ENCODE measurements around the gene GCA.

Gene GCA

DNA sequence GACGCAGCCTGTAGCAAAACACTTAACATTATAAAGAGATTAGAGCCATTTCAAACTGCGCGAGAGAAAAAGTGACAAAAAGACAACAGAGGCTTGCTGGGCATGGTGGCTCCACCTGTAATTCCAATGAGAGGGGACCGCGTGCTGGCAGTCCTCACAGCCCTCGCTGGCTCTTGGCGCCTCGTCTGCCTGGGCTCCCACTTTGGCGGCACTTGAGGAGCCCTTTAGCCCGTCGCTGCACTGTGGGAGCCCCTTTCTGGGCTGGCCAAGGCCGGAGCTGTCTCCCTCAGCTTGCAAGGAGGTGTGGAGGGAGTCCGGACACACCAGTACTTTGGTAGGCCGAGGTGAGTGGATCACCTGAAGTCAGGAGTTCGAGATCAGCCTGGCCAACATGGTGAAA, 16.1 kb upstream of the GCA start:
- DNase-seq (ENCODE audit: low read depth, low spot score): no peak

DNA sequence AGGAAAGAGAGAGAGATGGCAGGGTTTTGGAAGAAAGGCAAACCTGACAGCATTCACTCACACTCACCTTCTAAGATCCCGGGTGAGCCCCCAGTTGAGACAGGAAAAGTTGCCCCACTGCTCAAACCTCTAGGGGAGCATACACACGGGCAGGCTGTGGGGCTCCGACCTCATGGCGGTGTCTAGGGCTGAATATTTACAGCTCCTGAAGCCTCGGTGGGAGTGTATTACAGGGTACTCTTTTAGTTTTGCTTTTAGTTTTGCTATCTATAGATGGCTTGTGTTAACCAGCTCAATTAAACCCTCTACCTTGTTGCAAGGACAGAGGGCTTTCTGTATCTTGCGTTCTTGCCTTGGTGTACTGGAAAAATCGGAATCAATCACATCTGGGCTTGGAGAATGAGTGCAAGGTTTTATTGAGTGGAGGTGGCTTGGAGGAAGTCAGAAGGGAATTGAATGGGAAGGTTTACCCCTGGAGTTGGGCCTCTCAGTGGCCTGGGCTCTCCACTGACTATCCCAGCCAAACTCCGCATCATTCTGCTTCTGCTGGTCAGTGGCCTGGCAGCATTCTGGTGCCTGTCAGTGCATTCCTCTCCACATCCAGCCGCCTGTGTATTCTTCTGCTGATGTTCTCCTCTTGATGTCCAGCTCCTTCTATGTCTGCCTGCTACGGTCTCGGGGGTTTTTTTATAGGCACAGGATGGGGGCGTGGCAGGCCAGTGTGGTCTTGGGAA, 15.3 kb upstream of the GCA start:
- DNase-seq (ENCODE audit: low read depth, low spot score): no peak

DNA sequence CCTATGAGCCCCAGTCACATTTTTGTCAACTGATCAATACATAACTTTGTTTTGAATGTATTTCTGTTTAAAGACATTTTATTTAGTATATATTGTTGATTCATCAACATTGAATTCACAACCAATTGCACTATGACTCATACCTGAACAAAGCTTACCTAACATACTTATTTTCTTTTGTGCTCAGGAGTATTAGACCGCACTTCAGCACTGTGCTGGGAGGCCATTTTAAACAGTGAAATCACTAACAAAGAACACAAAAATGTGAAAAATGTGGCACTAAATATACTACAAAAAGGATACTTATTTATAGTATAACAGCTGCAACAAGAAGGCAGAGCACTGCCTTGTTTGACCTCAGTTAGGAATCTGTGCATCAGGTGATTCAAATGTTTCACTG, 13.1 kb upstream of the GCA start:
- no peak for DNase-seq (ENCODE audit: low read depth, low spot score)

- no peak for DNase-seq (ENCODE audit: low read depth, low spot score)
Observed at GRCh38 chr2:162333968-162334367, 10.0 kb upstream of the GCA start.

- DNase-seq (ENCODE audit: low read depth, low spot score): no peak
Observed at GRCh38 chr2:162337868-162338267, 6.1 kb upstream of the GCA start.

- DNase-seq (ENCODE audit: low read depth, low spot score): no peak
Observed at GRCh38 chr2:162340822-162341221, 3.1 kb upstream of the GCA start.

- no peak for DNase-seq (ENCODE audit: low read depth, low spot score)
Observed at GRCh38 chr2:162342321-162342720, 1.6 kb upstream of the GCA start.

GRCh38 chr2:162342841-162343240, 1.1 kb upstream of the GCA start:
- no peak for DNase-seq (ENCODE audit: low read depth, low spot score)

GRCh38 chr2:162343492-162343823, 474 bp upstream of the GCA start:
- no peak for DNase-seq (ENCODE audit: low read depth, low spot score)

- DNase-seq (ENCODE audit: low read depth, low spot score): no peak
Observed at GRCh38 chr2:162344617-162344950, 652 bp downstream of the GCA start.

- no peak for DNase-seq (ENCODE audit: low read depth, low spot score)
Observed at GRCh38 chr2:162365392-162365791, 21.5 kb downstream of the GCA start.

GRCh38 chr2:162368494-162368893, 24.6 kb downstream of the GCA start:
- DNase-seq (ENCODE audit: low read depth, low spot score): no peak

GRCh38 chr2:162369551-162369950, 25.6 kb downstream of the GCA start:
- no peak for DNase-seq (ENCODE audit: low read depth, low spot score)

- DNase-seq (ENCODE audit: low read depth, low spot score): no peak
Observed at GRCh38 chr2:162370931-162371330, 27.0 kb downstream of the GCA start.

- no peak for DNase-seq (ENCODE audit: low read depth, low spot score)
Observed at GRCh38 chr2:162372818-162373217, 28.9 kb downstream of the GCA start.

DNA sequence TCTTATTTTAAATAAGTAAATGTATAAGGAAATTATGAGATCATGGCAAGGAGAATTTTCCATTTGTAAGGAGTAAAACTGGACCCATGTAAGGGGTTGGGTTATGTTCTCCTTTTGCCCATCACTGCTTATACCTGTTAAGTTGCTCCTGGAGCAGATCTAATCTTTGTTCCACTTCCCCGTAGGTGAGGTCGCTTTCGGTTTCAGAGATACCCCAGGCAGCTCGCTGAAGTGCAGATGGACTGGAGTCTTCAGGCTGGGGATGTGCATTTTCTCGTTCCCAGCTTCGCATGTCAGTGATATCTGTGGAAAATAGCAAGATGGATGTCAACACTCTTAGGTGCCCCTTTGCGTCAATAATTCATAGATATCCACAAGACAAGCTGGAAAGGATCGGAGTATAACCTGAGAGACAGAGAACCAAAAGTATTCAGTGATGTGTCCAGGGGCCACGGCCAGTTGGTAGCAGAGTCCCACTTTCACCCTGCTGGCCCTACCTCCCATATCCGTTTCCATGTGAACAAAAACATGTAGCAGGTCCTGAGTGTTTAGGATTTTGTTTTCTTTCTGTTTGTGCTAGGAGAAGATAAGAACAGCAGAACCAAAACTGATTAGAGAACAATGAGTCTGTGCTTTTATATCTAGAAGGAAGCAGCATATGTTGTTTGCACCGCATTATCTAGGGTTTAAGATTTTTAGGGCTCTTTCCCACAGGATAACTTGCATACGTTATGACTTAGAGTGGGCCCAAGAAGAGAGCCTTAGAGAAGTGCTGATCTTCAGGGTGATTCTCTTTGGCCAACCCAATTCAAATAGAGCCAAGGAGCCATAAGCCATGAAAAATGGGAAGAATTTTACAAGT, 36.0 kb downstream of the GCA start:
- DNase-seq (ENCODE audit: low read depth, low spot score): no peak

GRCh38 chr2:162381851-162382250, 37.9 kb downstream of the GCA start:
- no peak for DNase-seq (ENCODE audit: low read depth, low spot score)

DNA sequence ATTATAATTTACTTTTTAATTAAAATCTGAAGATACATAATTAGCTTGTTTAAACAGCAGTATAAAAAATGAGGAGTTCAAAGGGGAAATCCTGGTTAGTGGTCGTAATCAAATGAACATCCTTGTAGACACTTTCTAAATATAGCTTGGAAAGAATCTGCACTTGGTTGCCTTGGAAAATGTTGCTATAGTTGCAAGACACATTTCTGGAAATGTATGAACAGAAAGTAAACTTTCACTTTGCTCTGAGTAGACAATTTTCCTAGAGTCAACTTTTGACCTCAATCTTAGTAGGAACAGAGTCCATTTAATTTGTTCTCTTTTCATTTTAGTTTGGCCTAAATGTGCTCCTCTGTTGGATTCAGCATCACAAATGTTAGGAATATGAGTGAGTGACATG, 38.3 kb downstream of the GCA start:
- no peak for DNase-seq (ENCODE audit: low read depth, low spot score)

GRCh38 chr2:162385536-162385935, 41.6 kb downstream of the GCA start:
- DNase-seq (ENCODE audit: low read depth, low spot score): no peak

DNA sequence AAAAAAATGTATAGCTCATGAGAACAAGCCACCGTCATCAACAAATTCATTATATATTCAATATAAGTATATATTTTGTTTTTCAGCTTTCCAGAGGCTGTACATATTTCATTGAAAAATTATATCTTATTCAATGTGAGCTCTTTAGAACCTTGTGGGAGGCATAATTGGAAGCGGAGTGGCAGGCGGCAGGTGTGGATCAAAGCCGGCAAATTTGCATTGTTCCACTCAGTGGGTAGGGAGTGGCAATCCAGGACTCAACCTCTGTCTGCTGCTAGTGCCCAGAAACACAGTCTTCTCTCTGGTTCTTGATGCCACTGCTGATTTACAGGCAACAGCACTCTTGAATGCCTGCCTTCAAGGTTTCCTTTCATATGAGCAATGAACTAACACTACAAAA, 46.9 kb downstream of the GCA start:
- DNase-seq (ENCODE audit: low read depth, low spot score): no peak

DNA sequence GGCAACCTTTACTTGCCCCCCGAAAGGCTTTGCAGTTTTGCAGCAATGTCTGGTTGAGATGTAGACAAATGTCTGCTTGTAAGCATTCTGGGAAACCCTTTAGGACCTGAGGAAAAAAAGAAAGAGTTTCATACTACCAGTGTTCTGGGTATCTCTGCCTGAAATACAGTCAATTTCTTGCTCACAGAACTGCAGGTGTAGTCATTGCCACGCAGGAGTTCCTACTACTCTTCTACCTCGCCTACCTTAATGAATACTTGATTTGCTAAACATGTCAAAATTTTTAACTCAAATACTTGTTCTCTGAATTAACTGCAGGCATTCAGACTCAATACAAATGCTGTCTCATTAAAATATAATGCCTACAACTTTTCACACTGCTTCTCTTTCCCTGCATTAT, 56.4 kb downstream of the GCA start:
- DNase-seq (ENCODE audit: low read depth, low spot score): no peak

GRCh38 chr2:162401871-162402270, 57.9 kb downstream of the GCA start:
- DNase-seq (ENCODE audit: low read depth, low spot score): no peak

GRCh38 chr2:162403884-162404283, 60.0 kb downstream of the GCA start:
- DNase-seq (ENCODE audit: low read depth, low spot score): peak; percentile 13
